PC-9 (cell line): Measurements from ENCODE around the gene MICALL2.

Experiments
- CTCF ChIP-seq: fragments of 200-600 bp; sonication (generic); conservative IDR thresholded peaks from 2 replicates; pipeline ENCODE4 v1.6.1; 2017; ENCODE audit warnings: mixed run types, antibody characterized with exemption, mild to moderate bottlenecking, moderate library complexity
- EZH2 ChIP-seq: fragments of 200-600 bp; sonication (generic); IDR thresholded peaks from 2 replicates; pipeline ENCODE4 v1.8.0; 2017; ENCODE audit warnings: antibody characterized with exemption, low read depth

DNA sequence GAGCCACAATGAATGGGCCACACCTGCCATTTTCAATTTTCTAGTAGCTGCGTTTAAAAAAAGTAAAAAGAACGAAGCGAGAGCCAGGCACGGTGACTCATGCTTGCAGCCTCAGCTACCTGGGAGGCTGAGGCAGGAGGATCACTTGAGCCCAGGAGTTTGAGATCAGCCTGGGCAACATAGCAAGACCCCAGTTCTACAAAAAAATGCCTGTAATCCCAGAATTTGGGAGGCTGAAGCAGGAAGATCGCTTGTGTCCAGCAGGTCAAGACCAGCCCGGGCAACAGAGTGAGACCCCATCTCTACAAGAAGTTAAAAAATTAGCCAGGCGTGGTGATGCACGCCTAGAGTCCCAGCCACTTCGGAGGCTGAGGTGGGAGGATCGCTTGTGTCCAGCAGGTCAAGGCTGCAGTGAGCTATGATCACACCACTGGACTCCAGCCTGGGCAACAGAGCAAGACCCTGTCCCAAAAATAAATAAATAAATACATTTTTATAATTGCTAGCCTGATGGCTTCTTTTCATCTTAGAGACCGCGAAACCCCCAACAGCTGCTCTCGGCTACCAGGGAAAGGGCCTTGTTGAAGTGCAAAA lies 32.1 kb downstream of the MICALL2 start:
- TF ChIP-seq EZH2 (no peak), CTCF (no peak)
